IMR-90 (cell line): ENCODE results near the gene HSPB6. TPM values are rescaled to one million over a fixed set of nuclear protein-coding genes. Genes with fewer than 3 reads are reported as not detected.

Experiments used
- ATAC-seq: fragments of 200-7000 bp; cut with Tn5 transposase; 2 replicates; pipeline ENCODE4 v1.9.1; 2020; ENCODE audit warnings: low read depth, mild to moderate bottlenecking, moderate library complexity
- BruUV-seq: library from RNA; stranded (reverse); fragments of 400-500 nt; replicated peaks from 2 replicates; lab custom pipeline; 2021; lab: Mats Ljungman, UMichigan
- CTCF ChIA-PET: fragments of 300-600 bp; formaldehyde crosslinking; extraction: SDS; loops from one replicate; lab custom pipeline; 2021; ENCODE audit warnings: antibody characterized with exemption; lab: Yijun Ruan, JAX
- POLR2A ChIA-PET: fragments of 300-600 bp; sonication (Branson Sonifier 250); formaldehyde crosslinking; loops from one replicate; lab custom pipeline; 2022; ENCODE audit warnings: antibody characterized with exemption; ENCODE audit not compliant: unreplicated experiment; lab: Charles Lee
- DNase-seq: peaks from one replicate; pipeline ENCODE4 v3.0.0; 2013
- H2AFZ ChIP-seq: replicated peaks from 2 replicates; pipeline ENCODE3; 2013; ENCODE audit warnings: low read length, mild to moderate bottlenecking; ENCODE audit not compliant: poor library complexity
- H2AK5ac ChIP-seq: 2 replicates; pipeline ENCODE4 v1.6.1; 2013; ENCODE audit warnings: low read depth, low read length, inconsistent platforms
- H2AK9ac ChIP-seq: replicated peaks from 2 replicates; pipeline ENCODE3; 2013; ENCODE audit warnings: mild to moderate bottlenecking, low read depth, low read length, moderate library complexity; ENCODE audit not compliant: poor library complexity
- H2BK120ac ChIP-seq: 2 replicates; pipeline ENCODE4 v1.6.1; 2013; ENCODE audit warnings: low read depth, low read length, inconsistent platforms
- H2BK15ac ChIP-seq: 3 replicates; pipeline ENCODE4 v1.6.1; 2013; ENCODE audit warnings: low read depth, low read length, inconsistent platforms
- H2BK20ac ChIP-seq: 2 replicates; pipeline ENCODE4 v1.6.1; 2013; ENCODE audit warnings: low read depth, mild to moderate bottlenecking, inconsistent platforms, low read length, moderate library complexity
- H2BK5ac ChIP-seq: 2 replicates; pipeline ENCODE4 v1.6.1; 2013; ENCODE audit warnings: mild to moderate bottlenecking, low read depth, low read length, inconsistent platforms; ENCODE audit not compliant: poor library complexity, severe bottlenecking
- H3K14ac ChIP-seq: replicated peaks from 2 replicates; pipeline ENCODE4 v1.6.1; 2013; ENCODE audit warnings: low read depth, low read length, inconsistent platforms
- H3K18ac ChIP-seq: 2 replicates; pipeline ENCODE4 v1.6.1; 2013; ENCODE audit warnings: low read depth, low read length, control low read depth
- H3K23ac ChIP-seq: 2 replicates; pipeline ENCODE4 v1.6.1; 2013; ENCODE audit warnings: low read depth, low read length, inconsistent platforms
- H3K27ac ChIP-seq: 2 replicates; pipeline ENCODE4 v1.5.1; 2013; ENCODE audit warnings: mild to moderate bottlenecking, control low read depth, low read length; ENCODE audit not compliant: insufficient read depth
- H3K27me3 ChIP-seq: 2 replicates; pipeline ENCODE4 v1.6.1; 2013; ENCODE audit warnings: low read length; ENCODE audit not compliant: control insufficient read depth, insufficient read depth
- H3K36me3 ChIP-seq: 2 replicates; pipeline ENCODE4 v1.6.1; 2013; ENCODE audit warnings: low read length, mixed read lengths; ENCODE audit not compliant: control insufficient read depth, insufficient read depth
- H3K4ac ChIP-seq: 2 replicates; pipeline ENCODE4 v1.6.1; 2013; ENCODE audit warnings: low read depth, low read length, inconsistent platforms
- H3K4me1 ChIP-seq: 2 replicates; pipeline ENCODE4 v1.6.1; 2013; ENCODE audit warnings: low read length, mixed read lengths; ENCODE audit not compliant: control insufficient read depth, insufficient read depth
- H3K4me2 ChIP-seq: 2 replicates; pipeline ENCODE4 v1.6.1; 2013; ENCODE audit warnings: low read depth, mild to moderate bottlenecking, control low read depth, low read length, moderate library complexity
- H3K4me3 ChIP-seq: 2 replicates; pipeline ENCODE4 v1.5.1; 2013; ENCODE audit warnings: low read depth, mild to moderate bottlenecking, control low read depth, low read length, moderate library complexity; ENCODE audit not compliant: insufficient read depth
- H3K56ac ChIP-seq: 2 replicates; pipeline ENCODE4 v1.6.1; 2013; ENCODE audit warnings: low read length, inconsistent platforms; ENCODE audit not compliant: insufficient read depth; ENCODE audit errors: extremely low read depth
- H3K79me1 ChIP-seq, 2 experiments: 2 replicates each; pipeline ENCODE4 v1.6.1; 2013; ENCODE audit warnings: low read length in 2 of 2, inconsistent platforms in 1 of 2, low read depth in 1 of 2
- H3K9ac ChIP-seq: 2 replicates; pipeline ENCODE4 v1.6.1; 2013; ENCODE audit warnings: low read depth, low read length, control low read depth
- H3K9me1 ChIP-seq: 2 replicates; pipeline ENCODE4 v1.6.1; 2013; ENCODE audit warnings: low read length, inconsistent platforms; ENCODE audit not compliant: insufficient read depth
- H3K9me3 ChIP-seq: 2 replicates; pipeline ENCODE4 v1.6.1; 2013; ENCODE audit warnings: low read length; ENCODE audit not compliant: control insufficient read depth, insufficient read depth
- H4K20me1 ChIP-seq: 2 replicates; pipeline ENCODE4 v1.6.1; 2013; ENCODE audit warnings: low read length, inconsistent platforms; ENCODE audit not compliant: insufficient read depth
- H4K5ac ChIP-seq: 2 replicates; pipeline ENCODE4 v1.6.1; 2013; ENCODE audit warnings: mild to moderate bottlenecking, low read depth, low read length, control low read depth
- H4K8ac ChIP-seq, 2 experiments: 2 replicates each; pipeline ENCODE4 v1.6.1; 2013; ENCODE audit warnings: low read depth in 2 of 2, low read length in 2 of 2, control low read depth in 1 of 2, inconsistent platforms in 1 of 2
- H4K91ac ChIP-seq: 2 replicates; pipeline ENCODE4 v1.6.1; 2013; ENCODE audit warnings: low read depth, low read length, inconsistent platforms; ENCODE audit not compliant: insufficient read depth
- BHLHE40 ChIP-seq: fragments of 150-350 bp; IDR thresholded peaks from 2 replicates; pipeline ENCODE4 v1.6.1; 2016; ENCODE audit warnings: mild to moderate bottlenecking, low read depth, low read length
- CEBPB ChIP-seq: IDR thresholded peaks from 2 replicates; pipeline ENCODE4 v1.6.1; 2012; ENCODE audit warnings: low read depth, low read length, improper control_type of control experiment
- CHD1 ChIP-seq: IDR thresholded peaks from 2 replicates; pipeline ENCODE4 v1.6.1; 2012; ENCODE audit warnings: low read depth, low read length, improper control_type of control experiment
- FOS ChIP-seq: fragments of 150-350 bp; IDR thresholded peaks from 2 replicates; pipeline ENCODE4 v1.6.1; 2016; ENCODE audit warnings: low read depth, low read length
- MAZ ChIP-seq: IDR thresholded peaks from 2 replicates; pipeline ENCODE4 v1.6.1; 2012; ENCODE audit warnings: low read depth, mild to moderate bottlenecking, low read length, improper control_type of control experiment, moderate library complexity, borderline replicate concordance
- MXI1 ChIP-seq: IDR thresholded peaks from 2 replicates; pipeline ENCODE4 v1.6.1; 2012; ENCODE audit warnings: low read depth, mild to moderate bottlenecking, low read length, moderate library complexity, borderline replicate concordance
- NFE2L2 ChIP-seq: fragments of 150-350 bp; IDR thresholded peaks from 2 replicates; pipeline ENCODE4 v1.6.1; 2016; ENCODE audit warnings: low read depth, mild to moderate bottlenecking, low read length
- RCOR1 ChIP-seq: IDR thresholded peaks from 2 replicates; pipeline ENCODE4 v1.6.1; 2012; ENCODE audit warnings: mild to moderate bottlenecking, low read length, improper control_type of control experiment; ENCODE audit not compliant: insufficient replicate concordance
- RFX5 ChIP-seq: IDR thresholded peaks from 2 replicates; pipeline ENCODE4 v1.8.0; 2012; ENCODE audit warnings: low read depth, mild to moderate bottlenecking, low read length, moderate library complexity
- SMC3 ChIP-seq: fragments of 150-350 bp; IDR thresholded peaks from 2 replicates; pipeline ENCODE4 v1.6.1; 2016; ENCODE audit warnings: low read depth, mild to moderate bottlenecking, antibody characterized with exemption, low read length, moderate library complexity
- USF2 ChIP-seq: fragments of 150-350 bp; IDR thresholded peaks from 2 replicates; pipeline ENCODE4 v1.6.1; 2017; ENCODE audit warnings: mild to moderate bottlenecking, antibody characterized with exemption, low read length, low read depth
- WGBS, 2 experiments: methylation state at CpG; one replicate each; pipeline versions ENCODE4 v1.1.5 to v1.1.7; 2013; ENCODE audit warnings: missing lambda C conversion rate in 2 of 2; ENCODE audit not compliant: insufficient read length in 1 of 2; ENCODE audit errors: extremely low coverage in 2 of 2; 5-methylcytosine and 5-hydroxymethylcytosine counted together
- dilution Hi-C: fragments of 300-500 bp; cut with HindIII; formaldehyde crosslinking; loops from one replicate; pipeline ENCODE4 v1.14.3; 2018; ENCODE audit warnings: low sequenced_read_pairs; ENCODE audit not compliant: unreplicated experiment
- in situ Hi-C: fragments of 300-500 bp; cut with MboI; formaldehyde crosslinking; loops from 3 replicates; pipeline ENCODE4 v1.14.3; 2019; ENCODE audit warnings: low sequenced_read_pairs, inconsistent platforms, mixed read lengths
- intact Hi-C: fragments of 100-400 bp; cut with micrococcal nuclease; formaldehyde crosslinking; loops from 2 replicates; pipeline ENCODE4 v1.10.0; 2022
- polyA plus RNA-seq, 3 experiments: library from polyadenylated mRNA; depleted of rRNA; stranded (reverse); fragments of >200 nt; gene quantifications; 2 replicates each; pipeline ENCODE4 v1.2.3, GENCODE V29; 2012; ENCODE audit warnings: low replicate concordance in 1 of 3
- total RNA-seq: library from RNA; depleted of rRNA; stranded (reverse); fragments of >200 nt; gene quantifications from 2 replicates; pipeline ENCODE4 v1.2.3, GENCODE V29; 2012
- TF ChIP-seq, protein P1 (sequence below): conservative IDR thresholded peaks from 2 replicates; pipeline ENCODE4 v1.5.1; 2012; ENCODE audit warnings: mild to moderate bottlenecking, low read depth, low read length, improper control_type of control experiment
- TF ChIP-seq, protein P2 (sequence below): fragments of 150-350 bp; IDR thresholded peaks from 2 replicates; pipeline ENCODE4 v1.6.1; 2016; ENCODE audit warnings: low read depth, mild to moderate bottlenecking, low read length, moderate library complexity, borderline replicate concordance

The HSPB6 gene
- total and polyA plus RNA-seq, 2 of the 4 experiments (the other 2 are of a cell fraction): 5.7 to 206 TPM

- BruUV-seq: no TSS peak
- Histone ChIP-seq H3K79me1 (peaks cover 7 to 18% of the 10 kb centered on the region in 2 experiments), H3K14ac (no peak overlapping the region), H3K9ac (no peak overlapping the region), H3K9me3 (no peaks in the 10 kb centered on the region), H3K27ac (no peak overlapping the region), H3K4me2 (no peak overlapping the region), H4K91ac (no peak overlapping the region), H3K4me1 (peaks cover 6% of the 10 kb centered on the region), H3K9me1 (peaks cover 6% of the 10 kb centered on the region; the same call in 1 of the 2 replicates), H2BK5ac (no peak overlapping the region), H3K36me3 (peaks cover 16% of the 10 kb centered on the region), H2AFZ (no peak overlapping the region), H4K20me1 (no peaks in the 10 kb centered on the region), H2BK20ac (no peak overlapping the region), H2AK9ac (no peak overlapping the region), H3K4me3 (no peak overlapping the region), H2BK120ac (no peak overlapping the region), H3K27me3 (no peaks in the 10 kb centered on the region), H3K56ac (no peak overlapping the region), H2BK15ac (no peak overlapping the region), H3K4ac (no peak overlapping the region), H3K23ac (no peak overlapping the region), H4K8ac (no peak overlapping the region), H3K18ac (no peak overlapping the region), H4K5ac (no peak overlapping the region), H2AK5ac (no peak overlapping the region)
- intact Hi-C loops (no loop called here), in situ Hi-C loops (no loop called here), dilution Hi-C loops (no loop called here)
- no peak for TF ChIP-seq MXI1
- no peak for TF ChIP-seq USF2
- TF ChIP-seq, protein P1, sequence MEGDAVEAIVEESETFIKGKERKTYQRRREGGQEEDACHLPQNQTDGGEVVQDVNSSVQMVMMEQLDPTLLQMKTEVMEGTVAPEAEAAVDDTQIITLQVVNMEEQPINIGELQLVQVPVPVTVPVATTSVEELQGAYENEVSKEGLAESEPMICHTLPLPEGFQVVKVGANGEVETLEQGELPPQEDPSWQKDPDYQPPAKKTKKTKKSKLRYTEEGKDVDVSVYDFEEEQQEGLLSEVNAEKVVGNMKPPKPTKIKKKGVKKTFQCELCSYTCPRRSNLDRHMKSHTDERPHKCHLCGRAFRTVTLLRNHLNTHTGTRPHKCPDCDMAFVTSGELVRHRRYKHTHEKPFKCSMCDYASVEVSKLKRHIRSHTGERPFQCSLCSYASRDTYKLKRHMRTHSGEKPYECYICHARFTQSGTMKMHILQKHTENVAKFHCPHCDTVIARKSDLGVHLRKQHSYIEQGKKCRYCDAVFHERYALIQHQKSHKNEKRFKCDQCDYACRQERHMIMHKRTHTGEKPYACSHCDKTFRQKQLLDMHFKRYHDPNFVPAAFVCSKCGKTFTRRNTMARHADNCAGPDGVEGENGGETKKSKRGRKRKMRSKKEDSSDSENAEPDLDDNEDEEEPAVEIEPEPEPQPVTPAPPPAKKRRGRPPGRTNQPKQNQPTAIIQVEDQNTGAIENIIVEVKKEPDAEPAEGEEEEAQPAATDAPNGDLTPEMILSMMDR: no peak
- no peak for TF ChIP-seq CHD1
- TF ChIP-seq BHLHE40: no peak
- no peak for TF ChIP-seq RFX5
- no peak for TF ChIP-seq SMC3
- TF ChIP-seq, protein P2, sequence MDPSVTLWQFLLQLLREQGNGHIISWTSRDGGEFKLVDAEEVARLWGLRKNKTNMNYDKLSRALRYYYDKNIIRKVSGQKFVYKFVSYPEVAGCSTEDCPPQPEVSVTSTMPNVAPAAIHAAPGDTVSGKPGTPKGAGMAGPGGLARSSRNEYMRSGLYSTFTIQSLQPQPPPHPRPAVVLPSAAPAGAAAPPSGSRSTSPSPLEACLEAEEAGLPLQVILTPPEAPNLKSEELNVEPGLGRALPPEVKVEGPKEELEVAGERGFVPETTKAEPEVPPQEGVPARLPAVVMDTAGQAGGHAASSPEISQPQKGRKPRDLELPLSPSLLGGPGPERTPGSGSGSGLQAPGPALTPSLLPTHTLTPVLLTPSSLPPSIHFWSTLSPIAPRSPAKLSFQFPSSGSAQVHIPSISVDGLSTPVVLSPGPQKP: no peak
- no peak for TF ChIP-seq NFE2L2
- no peak for TF ChIP-seq RCOR1
- TF ChIP-seq MAZ: no peak
- no peak for TF ChIP-seq FOS
- TF ChIP-seq CEBPB: no peak
- ATAC-seq (no peak), DNase-seq (no peak)
- 100% methylated on average over 4 of the region's 16 CpGs; no CpG with 5 or more reads in 1 of the 2 experiments for WGBS, 2 experiments
- POLR2A ChIA-PET: no interaction called here
- CTCF ChIA-PET: no interaction called here
These were observed 23.2 kb upstream of the HSPB6 start for GRCh38 chr19:35780058-35780457.
